ENCODE measurements around the gene ANKMY1.

DNA sequence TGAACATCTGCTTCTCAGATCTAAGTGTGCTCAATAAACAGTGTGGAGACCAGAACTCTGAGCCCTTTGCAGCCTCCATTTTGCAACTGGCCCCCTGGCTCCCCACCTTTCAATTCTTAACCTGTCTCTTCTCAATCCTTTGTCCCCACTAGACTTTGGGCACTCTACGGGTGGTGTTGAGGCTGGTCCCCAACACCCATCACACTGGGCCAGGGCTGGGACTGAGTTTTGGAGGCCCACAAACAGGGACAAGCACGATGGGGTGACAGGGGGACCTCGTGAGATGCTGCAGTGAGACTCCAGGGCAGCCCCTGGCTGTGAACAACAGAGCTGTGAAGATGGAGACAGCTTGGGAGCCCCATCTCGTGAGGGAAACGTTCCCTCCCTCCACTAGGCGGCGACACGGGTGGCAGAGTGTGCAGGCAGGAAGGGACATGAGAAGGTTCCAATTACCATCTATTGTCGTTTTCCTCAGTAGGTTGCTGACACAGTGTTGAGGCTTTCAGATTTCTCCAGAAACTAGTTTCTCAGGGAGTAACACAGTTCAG, 1.2 kb downstream of the ANKMY1 start:
- TF ChIP-seq TSHZ2 (CRISPR knock-in tag; IDR thresholded peaks at IDR 0.05), result no peak
- TF ChIP-seq, protein P1, sequence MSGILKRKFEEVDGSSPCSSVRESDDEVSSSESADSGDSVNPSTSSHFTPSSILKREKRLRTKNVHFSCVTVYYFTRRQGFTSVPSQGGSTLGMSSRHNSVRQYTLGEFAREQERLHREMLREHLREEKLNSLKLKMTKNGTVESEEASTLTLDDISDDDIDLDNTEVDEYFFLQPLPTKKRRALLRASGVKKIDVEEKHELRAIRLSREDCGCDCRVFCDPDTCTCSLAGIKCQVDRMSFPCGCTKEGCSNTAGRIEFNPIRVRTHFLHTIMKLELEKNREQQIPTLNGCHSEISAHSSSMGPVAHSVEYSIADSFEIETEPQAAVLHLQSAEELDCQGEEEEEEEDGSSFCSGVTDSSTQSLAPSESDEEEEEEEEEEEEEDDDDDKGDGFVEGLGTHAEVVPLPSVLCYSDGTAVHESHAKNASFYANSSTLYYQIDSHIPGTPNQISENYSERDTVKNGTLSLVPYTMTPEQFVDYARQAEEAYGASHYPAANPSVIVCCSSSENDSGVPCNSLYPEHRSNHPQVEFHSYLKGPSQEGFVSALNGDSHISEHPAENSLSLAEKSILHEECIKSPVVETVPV (CRISPR knock-in tag; IDR thresholded peaks at IDR 0.05), result no peak
- no peak for TF ChIP-seq TOX (CRISPR knock-in tag; IDR thresholded peaks at IDR 0.05; ENCODE audit: borderline replicate concordance)
- TF ChIP-seq PATZ1 (CRISPR knock-in tag; IDR thresholded peaks at IDR 0.05; ENCODE audit: borderline replicate concordance), result no peak
- TF ChIP-seq, protein P2, sequence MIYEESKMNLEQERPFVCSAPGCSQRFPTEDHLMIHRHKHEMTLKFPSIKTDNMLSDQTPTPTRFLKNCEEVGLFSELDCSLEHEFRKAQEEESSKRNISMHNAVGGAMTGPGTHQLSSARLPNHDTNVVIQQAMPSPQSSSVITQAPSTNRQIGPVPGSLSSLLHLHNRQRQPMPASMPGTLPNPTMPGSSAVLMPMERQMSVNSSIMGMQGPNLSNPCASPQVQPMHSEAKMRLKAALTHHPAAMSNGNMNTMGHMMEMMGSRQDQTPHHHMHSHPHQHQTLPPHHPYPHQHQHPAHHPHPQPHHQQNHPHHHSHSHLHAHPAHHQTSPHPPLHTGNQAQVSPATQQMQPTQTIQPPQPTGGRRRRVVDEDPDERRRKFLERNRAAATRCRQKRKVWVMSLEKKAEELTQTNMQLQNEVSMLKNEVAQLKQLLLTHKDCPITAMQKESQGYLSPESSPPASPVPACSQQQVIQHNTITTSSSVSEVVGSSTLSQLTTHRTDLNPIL (CRISPR knock-in tag; IDR thresholded peaks at IDR 0.05; ENCODE audit: low read depth), result no peak
- TF ChIP-seq PPARA (CRISPR knock-in tag; IDR thresholded peaks at IDR 0.05; ENCODE audit: borderline replicate concordance), result no peak
- no peak for TF ChIP-seq CSDC2 (CRISPR knock-in tag; IDR thresholded peaks at IDR 0.05)
- no peak for TF ChIP-seq ZC3H10 (CRISPR knock-in tag; IDR thresholded peaks at IDR 0.05)
- no peak for TF ChIP-seq RARB (CRISPR knock-in tag; IDR thresholded peaks at IDR 0.05)
- no peak for TF ChIP-seq ZFP30 (CRISPR knock-in tag; IDR thresholded peaks at IDR 0.05)
- TF ChIP-seq SNAI2 (CRISPR knock-in tag; IDR thresholded peaks at IDR 0.05), result no peak
- TF ChIP-seq ESRRG (CRISPR knock-in tag; IDR thresholded peaks at IDR 0.05), result no peak
